Effector CD4-positive, alpha-beta T cell (primary cell): Measurements from ENCODE around the gene SH3PXD2B.
A peak's percentile ranks its signal among the peaks of the same experiment; 100 is the strongest.
"Not testable (repeated sequence)": the region's sequence is repeated elsewhere in the genome, so short reads cannot be mapped to it uniquely, and the experiment has no call there.

Experiments
- DNase-seq: peaks from one replicate; pipeline ENCODE4 v3.0.0-alpha.2; 2020

Gene SH3PXD2B

GRCh38 chr5:172291837-172292236 lies 162.5 kb downstream of the SH3PXD2B start:
- not testable (repeated sequence) for DNase-seq

DNA sequence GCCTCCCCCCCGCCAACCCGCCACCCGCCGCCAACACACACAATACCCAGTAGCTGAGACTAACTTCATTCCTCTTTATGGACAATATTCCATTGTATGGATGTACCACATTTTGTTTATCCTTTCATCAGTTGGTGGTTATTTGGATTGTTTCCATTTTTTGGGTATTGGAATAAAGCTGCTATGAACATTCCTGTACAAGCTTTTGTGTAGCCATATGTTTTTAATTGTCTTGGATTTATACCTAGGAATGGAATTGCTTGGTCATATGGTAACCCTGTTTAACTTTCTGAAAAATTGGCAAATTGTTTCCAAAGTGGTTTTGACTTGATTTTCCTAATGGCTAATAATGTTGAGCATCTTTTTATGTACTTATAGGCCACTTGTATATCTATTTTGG lies 165.9 kb downstream of the SH3PXD2B start:
- DNase-seq: no peak

DNA sequence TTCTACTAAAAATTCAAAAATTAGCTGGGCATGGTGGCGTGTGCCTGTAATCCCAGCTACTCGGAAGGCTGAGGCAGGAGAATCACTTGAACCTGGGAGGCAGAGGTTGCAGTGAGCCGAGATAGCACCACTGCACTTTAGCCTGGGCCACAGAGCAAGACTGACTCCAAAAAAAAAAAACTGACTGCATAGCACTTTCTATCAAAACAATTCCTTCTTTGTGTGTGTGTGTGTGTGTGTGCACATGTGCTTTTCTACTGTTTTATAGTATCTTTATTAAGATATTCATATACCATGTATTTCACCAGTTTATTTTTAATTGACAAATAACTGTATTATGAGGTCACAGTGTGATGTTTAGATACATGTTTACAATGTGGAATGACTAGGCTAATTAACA lies 167.2 kb downstream of the SH3PXD2B start:
- DNase-seq: not testable (repeated sequence)

DNA sequence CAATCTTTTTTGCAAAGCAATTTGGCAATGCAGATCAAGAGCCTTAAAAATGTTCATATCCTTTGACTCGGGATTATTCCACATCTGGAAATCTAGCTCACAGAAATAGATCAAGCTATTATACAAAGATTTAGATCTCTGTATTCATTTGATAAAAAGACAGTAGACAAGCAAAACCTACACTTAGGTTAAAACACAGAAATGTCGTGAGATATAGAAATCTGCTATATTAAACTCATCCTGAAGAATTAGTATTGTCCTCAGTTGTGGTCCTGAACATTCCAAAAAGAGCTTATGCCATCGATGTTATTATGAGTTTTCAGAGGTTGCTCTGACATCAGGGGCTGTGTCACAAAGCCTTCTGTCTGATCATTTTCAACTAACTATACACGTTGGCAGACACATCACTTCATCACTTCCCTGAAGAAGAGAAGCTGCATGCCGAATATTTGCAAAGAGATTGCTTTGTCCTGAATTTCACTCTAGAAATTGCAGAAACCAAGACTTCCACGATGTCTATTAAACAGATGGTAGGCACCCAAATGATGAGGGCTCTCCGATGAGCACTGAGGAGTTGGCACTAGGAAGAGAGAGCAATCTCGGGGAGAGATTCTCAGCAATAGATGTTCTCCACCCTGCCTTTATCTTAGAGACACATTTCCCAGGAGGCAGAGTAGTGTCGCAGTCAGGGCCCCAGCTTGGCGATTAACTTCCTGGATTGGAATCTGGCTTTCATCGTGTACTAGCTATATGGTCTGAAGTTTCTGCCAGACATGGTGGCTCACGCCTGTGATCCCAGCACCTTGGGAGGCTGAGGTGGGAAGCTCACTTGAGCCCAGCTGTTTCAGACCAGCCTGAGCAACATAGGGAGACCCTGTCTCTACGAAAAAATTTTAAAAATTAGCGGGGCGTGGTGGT lies 168.8 kb downstream of the SH3PXD2B start:
- DNase-seq: no peak

DNA sequence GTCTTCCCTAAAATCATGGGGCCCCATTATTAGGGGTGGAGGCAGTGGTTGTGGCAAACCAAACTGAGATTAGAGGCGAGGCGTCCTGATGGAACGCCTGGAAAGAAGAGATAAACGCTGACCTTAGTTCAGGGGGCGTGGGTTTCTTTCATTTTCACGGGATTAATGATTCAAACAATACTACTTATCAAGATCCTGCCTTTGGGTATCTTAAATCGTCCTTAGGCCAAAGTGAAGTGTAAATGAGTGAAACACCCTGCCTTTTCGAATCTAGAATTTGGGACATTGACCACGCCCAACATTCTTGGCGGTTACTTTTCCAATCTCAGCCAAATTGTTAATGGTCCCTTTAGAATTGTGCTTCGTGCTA lies 169.7 kb downstream of the SH3PXD2B start:
- DNase-seq: no peak

GRCh38 chr5:172283862-172284610 lies 170.3 kb downstream of the SH3PXD2B start:
- DNase-seq: peak; percentile 64

- peak; percentile 51 for DNase-seq
Measured at GRCh38 chr5:172283020-172283861, 171.1 kb downstream of the SH3PXD2B start, which contains the start of gene UBTD2. Gene UBTD2, minus strand, starts transcription at chr5:172283764. Its CDS starts 99 bp downstream, at chr5:172283665.

GRCh38 chr5:172282272-172283019 lies 171.9 kb downstream of the SH3PXD2B start:
- DNase-seq: no peak

GRCh38 chr5:172281346-172281745 lies 173.0 kb downstream of the SH3PXD2B start:
- DNase-seq: no peak

DNA sequence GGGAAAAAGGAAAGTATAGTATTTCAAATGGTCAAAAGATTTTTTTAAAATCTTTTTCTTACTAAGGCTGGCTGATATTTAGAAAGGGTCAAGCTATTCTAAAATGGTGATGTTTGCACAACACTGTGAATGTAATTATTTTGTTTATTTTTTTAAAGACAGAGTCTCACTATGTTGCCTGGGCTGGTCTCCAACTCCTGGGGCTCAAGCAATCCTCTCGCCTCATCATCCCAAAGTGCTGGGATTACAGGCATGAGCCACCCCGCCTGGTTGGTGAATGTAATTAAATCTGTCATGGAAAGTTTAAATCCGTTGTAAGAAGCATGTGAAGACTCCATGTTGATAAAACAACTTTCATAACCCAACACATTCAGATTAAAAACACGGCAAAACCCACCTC lies 173.4 kb downstream of the SH3PXD2B start:
- DNase-seq: no peak

- no peak for DNase-seq
Measured at GRCh38 chr5:172280317-172280716, 174.0 kb downstream of the SH3PXD2B start.

GRCh38 chr5:172278356-172278755 lies 176.0 kb downstream of the SH3PXD2B start:
- no peak for DNase-seq

- DNase-seq: no peak
Measured at GRCh38 chr5:172276214-172276613, 178.1 kb downstream of the SH3PXD2B start.
